ENCODE data around the gene GDE1. TPM values are rescaled to one million over a fixed set of nuclear protein-coding genes. Genes with fewer than 3 reads are reported as not detected.

The GDE1 gene
- total RNA-seq, 2 experiments from 2014 or later: 20.0 TPM

- intact Hi-C loops (cut with micrococcal nuclease): no loop called here
- TF ChIP-seq CTCF (IDR thresholded peaks at IDR 0.05): no peak
- Mint-ChIP-seq H3K4me3 (no peak overlapping the region), H3K27ac (no peak overlapping the region), H3K9me3 (no peaks in the 10 kb centered on the region), H3K4me1 (ENCODE audit: low read depth) (no peaks in the 10 kb centered on the region), H3K36me3 (ENCODE audit: low read depth) (no peaks in the 10 kb centered on the region), H3K27me3 (peaks cover 5% of the 10 kb centered on the region)
- DNase-seq: no peak
- no peak for ATAC-seq
- CTCF ChIA-PET: no interaction called here
- POLR2A ChIA-PET: no interaction called here
These were observed 63.0 kb downstream of the GDE1 start for GRCh38 chr16:19458722-19459379.

Other genes starting within 250 kb of the GDE1 start
- not detected for gene CLEC19A, start 236.4 kb downstream of the GDE1 start, total RNA-seq
- gene TMC5, start 104.2 kb downstream of the GDE1 start, total RNA-seq: not detected
- 10 to 100 TPM; 24.2 to 25.8 TPM for gene CCP110, start 1.8 kb upstream of the GDE1 start, total RNA-seq
- 10 to 100 TPM; 32.1 to 34.8 TPM for gene VPS35L, start 33.6 kb upstream of the GDE1 start, total RNA-seq
- 10 to 100 TPM; 27.8 to 28.6 TPM for gene KNOP1, start 196.1 kb upstream of the GDE1 start, total RNA-seq
- gene IQCK, start 196.2 kb upstream of the GDE1 start, total RNA-seq: 1 to 10 TPM; 1.7 to 3.5 TPM